WI38 (cell line): Measurements from ENCODE around the gene PLEKHA1.

Source experiments
- H3K4me3 ChIP-seq: 2 replicates; pipeline ENCODE4 v1.5.1; 2011; ENCODE audit warnings: low read depth, mild to moderate bottlenecking, control low read depth, low read length
- TF ChIP-seq, protein P1 (sequence below): IDR thresholded peaks from 2 replicates; pipeline ENCODE4 v1.5.1; 2012; ENCODE audit warnings: low read depth, mild to moderate bottlenecking, control low read depth, low read length

The PLEKHA1 gene

DNA sequence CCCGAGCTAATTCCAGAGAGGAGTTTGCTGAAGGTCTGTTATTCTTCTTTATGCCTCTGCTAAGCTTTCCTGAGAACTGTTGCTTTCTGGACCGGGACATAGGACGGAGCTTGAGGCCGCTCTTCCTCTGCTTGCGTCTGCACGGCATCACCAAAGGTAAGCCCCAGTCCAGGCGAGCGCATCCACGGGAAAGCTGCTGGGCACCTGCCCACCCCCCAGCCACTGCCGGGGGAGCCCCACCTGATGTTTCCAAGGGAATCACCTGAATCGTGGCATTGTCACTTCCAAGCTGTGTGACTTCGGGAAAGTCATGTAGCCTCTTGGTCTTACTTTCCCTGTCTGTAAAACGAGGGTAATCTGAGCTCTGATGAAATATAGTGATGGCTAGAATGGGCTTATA, 45.1 kb upstream of the PLEKHA1 start:
- TF ChIP-seq, protein P1, sequence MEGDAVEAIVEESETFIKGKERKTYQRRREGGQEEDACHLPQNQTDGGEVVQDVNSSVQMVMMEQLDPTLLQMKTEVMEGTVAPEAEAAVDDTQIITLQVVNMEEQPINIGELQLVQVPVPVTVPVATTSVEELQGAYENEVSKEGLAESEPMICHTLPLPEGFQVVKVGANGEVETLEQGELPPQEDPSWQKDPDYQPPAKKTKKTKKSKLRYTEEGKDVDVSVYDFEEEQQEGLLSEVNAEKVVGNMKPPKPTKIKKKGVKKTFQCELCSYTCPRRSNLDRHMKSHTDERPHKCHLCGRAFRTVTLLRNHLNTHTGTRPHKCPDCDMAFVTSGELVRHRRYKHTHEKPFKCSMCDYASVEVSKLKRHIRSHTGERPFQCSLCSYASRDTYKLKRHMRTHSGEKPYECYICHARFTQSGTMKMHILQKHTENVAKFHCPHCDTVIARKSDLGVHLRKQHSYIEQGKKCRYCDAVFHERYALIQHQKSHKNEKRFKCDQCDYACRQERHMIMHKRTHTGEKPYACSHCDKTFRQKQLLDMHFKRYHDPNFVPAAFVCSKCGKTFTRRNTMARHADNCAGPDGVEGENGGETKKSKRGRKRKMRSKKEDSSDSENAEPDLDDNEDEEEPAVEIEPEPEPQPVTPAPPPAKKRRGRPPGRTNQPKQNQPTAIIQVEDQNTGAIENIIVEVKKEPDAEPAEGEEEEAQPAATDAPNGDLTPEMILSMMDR = no peak
- no peak overlapping the region for H3K4me3 ChIP-seq

GRCh38 chr10:122331100-122331499, 43.4 kb upstream of the PLEKHA1 start:
- no peak overlapping the region for H3K4me3 ChIP-seq
- TF ChIP-seq, protein P1 = no peak

DNA sequence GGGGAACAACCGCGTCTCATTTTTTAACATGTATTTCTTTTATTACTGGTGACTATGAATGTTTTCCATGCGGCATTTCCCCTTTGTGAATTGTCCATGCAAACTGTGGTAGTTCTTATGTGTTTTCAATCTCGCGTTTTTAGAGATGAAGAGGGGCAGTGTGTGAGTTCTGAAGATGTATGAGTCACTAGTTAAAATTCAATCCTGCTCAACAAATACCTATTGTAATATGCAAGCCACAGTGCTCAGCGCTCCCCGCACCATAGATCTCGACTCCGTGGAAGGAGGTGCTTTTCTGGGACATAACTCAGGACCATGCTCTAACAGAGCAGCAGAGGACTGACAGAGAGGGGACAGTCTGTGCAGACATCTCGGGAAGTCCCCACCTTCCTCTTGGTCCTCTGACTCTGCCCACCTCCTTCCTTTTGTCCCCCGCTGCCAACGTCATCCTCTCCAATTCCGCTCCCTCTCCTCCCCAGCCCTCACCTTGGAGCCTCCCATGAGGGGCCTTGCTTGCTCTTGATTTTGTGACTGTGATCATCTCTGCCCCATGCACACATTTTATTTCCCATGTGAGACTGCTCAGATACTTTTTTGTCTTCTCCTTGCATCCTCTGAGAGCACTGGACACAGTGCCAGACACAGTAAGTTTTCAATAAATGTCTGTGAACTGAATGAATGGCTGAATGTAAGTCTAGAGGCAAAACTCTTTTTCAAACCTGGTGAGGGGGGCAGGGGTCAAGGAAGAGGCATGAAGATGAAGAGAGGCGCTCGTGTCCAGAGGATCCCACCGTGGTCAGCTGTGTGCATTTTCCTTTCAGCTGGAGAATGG, 42.7 kb upstream of the PLEKHA1 start:
- H3K4me3 ChIP-seq = no peak overlapping the region
- TF ChIP-seq, protein P1 = no peak

GRCh38 chr10:122333037-122333436, 41.5 kb upstream of the PLEKHA1 start:
- TF ChIP-seq, protein P1 = no peak
- no peak overlapping the region for H3K4me3 ChIP-seq

DNA sequence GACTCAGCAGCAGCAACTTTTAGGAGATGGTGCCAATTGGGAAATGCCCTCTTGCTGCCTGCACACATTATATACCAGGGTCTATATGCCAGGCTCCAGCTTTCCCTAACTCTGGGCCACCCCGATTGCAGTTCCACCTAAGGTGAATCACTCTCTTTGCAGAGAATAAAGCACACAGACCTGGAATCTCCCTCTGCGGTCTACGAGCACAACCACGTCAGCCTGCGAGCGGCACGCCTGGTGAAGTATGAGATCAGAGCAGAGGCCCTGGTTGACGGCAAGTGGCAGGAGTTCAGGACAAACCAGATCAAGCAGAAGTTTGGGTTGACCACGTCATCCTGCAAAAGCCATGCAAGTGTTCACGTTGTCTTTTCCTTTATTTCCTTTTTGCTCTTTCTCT, 38.2 kb upstream of the PLEKHA1 start:
- H3K4me3 ChIP-seq = no peak overlapping the region
- TF ChIP-seq, protein P1 = no peak

DNA sequence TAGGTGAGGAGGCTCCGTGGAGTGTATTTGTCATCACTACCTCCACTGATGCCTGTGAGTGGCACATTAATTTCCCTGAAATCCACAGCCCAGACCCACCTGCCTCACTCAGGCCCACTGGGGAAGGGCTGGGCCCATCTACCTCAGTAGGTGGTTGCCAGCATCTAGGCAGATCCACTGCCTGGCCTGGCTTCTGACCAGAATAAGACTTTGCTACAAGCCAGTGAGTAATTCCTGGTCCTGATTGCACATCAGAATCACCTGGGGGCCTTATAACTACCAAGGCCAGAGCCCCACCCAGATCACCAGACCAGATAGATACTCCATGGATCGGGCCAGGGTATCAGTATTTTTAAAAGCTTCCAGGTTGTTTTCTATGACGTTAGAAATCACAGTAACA, 37.5 kb upstream of the PLEKHA1 start:
- H3K4me3 ChIP-seq = no peak overlapping the region
- TF ChIP-seq, protein P1 = no peak

DNA sequence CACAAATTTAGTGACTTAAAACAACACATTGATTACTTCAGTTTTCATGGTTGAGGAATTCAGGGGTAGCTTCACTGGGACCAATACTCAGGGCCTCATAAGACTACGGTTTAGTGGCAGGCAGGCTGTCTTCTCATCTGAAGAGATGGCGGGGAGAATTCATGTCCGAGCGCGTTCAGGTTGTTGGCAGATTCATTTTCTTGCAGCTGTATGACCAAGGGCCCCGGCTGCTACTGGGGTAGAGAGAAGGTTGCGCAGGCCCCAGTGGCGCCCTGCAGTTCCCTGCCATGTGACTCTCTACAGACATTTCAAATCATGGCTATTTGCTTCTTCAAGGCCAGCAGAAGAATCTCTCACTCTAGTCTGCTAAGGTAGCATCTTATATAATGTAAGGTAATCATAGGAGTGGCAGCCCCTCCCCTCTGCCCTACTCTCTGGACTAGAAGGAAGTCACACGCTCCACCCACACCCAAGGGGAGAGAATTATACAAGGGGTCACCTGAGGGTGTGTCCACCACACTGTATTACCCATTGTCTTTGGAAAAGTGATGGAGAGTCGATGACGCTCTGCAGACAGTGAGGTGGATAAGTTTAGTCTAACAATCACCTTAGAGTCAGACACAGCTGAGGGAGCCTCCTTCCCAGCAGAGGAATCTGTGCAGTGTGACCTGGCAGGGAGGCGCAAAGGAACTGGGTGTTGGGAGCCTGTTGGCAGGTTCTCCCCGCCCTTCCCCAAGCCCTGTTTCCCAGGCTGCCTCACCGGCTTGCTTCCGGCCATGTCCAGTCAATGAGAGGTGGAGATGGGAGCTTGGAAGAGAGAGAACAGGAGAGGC, 35.7 kb upstream of the PLEKHA1 start:
- TF ChIP-seq, protein P1 = no peak
- no peak overlapping the region for H3K4me3 ChIP-seq
